NOMO-1 treated with DMSO at 0.1 percent for 48 hours (cell line): ENCODE data around the gene BHLHE41.
A peak's percentile ranks its signal among the peaks of the same experiment; 100 is the strongest.

Experiments used
- DNase-seq: peaks from one replicate; lab custom pipeline; 2025; ENCODE audit not compliant: unreplicated experiment; lab: John Stamatoyannopoulos, UW

The BHLHE41 gene

GRCh38 chr12:26114720-26115401, 10.0 kb downstream of the BHLHE41 start:
- no peak for DNase-seq

GRCh38 chr12:26113853-26114719, 10.8 kb downstream of the BHLHE41 start:
- peak; percentile 57 for DNase-seq

GRCh38 chr12:26113181-26113654, 11.6 kb downstream of the BHLHE41 start:
- no peak for DNase-seq

GRCh38 chr12:26112703-26113147, 12.1 kb downstream of the BHLHE41 start:
- no peak for DNase-seq

GRCh38 chr12:26112232-26112631, 12.6 kb downstream of the BHLHE41 start:
- no peak for DNase-seq

- no peak for DNase-seq
Observed at GRCh38 chr12:26109343-26109881, 15.4 kb downstream of the BHLHE41 start.

GRCh38 chr12:26108915-26109314, 15.9 kb downstream of the BHLHE41 start:
- DNase-seq: no peak

- no peak for DNase-seq
Observed at GRCh38 chr12:26106347-26106746, 18.5 kb downstream of the BHLHE41 start.

GRCh38 chr12:26102953-26103352, 21.9 kb downstream of the BHLHE41 start:
- no peak for DNase-seq

- no peak for DNase-seq
Observed at GRCh38 chr12:26101763-26102162, 23.1 kb downstream of the BHLHE41 start.

GRCh38 chr12:26101350-26101734, 23.5 kb downstream of the BHLHE41 start:
- DNase-seq: no peak

GRCh38 chr12:26100666-26101349, 24.0 kb downstream of the BHLHE41 start:
- no peak for DNase-seq

- peak; percentile 68 for DNase-seq
Observed at GRCh38 chr12:26097046-26097878, 27.6 kb downstream of the BHLHE41 start.

GRCh38 chr12:26096036-26096435, 28.8 kb downstream of the BHLHE41 start:
- DNase-seq: no peak

- DNase-seq: no peak
Observed at GRCh38 chr12:26095186-26095585, 29.7 kb downstream of the BHLHE41 start.

GRCh38 chr12:26092346-26093105, 32.3 kb downstream of the BHLHE41 start:
- no peak for DNase-seq

- DNase-seq: no peak
Observed at GRCh38 chr12:26091822-26092221, 33.0 kb downstream of the BHLHE41 start.

GRCh38 chr12:26090836-26091510, 33.9 kb downstream of the BHLHE41 start:
- DNase-seq: no peak

GRCh38 chr12:26088998-26089397, 35.8 kb downstream of the BHLHE41 start:
- DNase-seq: no peak
